Karpas-422 (cell line): ENCODE measurements around the gene ACTN1. TPM values are rescaled to one million over a fixed set of nuclear protein-coding genes. Genes with fewer than 3 reads are reported as not detected.

Source experiments
- DNase-seq: peaks from one replicate; pipeline ENCODE4 v3.0.0-alpha.2; 2015
- H2AFZ ChIP-seq: fragments of 200-600 bp; sonication (generic); 2 replicates; pipeline ENCODE4 v1.6.1; 2014; ENCODE audit warnings: antibody characterized with exemption, low read length, mixed read lengths
- H3K27ac ChIP-seq: fragments of 200-600 bp; sonication (generic); 2 replicates; pipeline ENCODE4 v1.5.1; 2014; ENCODE audit warnings: mild to moderate bottlenecking, low read length, moderate library complexity
- H3K27me3 ChIP-seq: fragments of 200-600 bp; sonication (generic); 2 replicates; pipeline ENCODE4 v1.6.1; 2014; ENCODE audit warnings: low read length, mixed read lengths
- H3K36me3 ChIP-seq: fragments of 200-600 bp; sonication (generic); 2 replicates; pipeline ENCODE4 v1.6.1; 2014; ENCODE audit warnings: low read length, mixed read lengths; ENCODE audit not compliant: insufficient read depth
- H3K4me1 ChIP-seq: fragments of 200-600 bp; sonication (generic); 2 replicates; pipeline ENCODE4 v1.6.1; 2014; ENCODE audit warnings: mild to moderate bottlenecking, low read length, mixed read lengths
- H3K4me2 ChIP-seq: fragments of 200-600 bp; sonication (generic); 2 replicates; pipeline ENCODE4 v1.6.1; 2014; ENCODE audit warnings: low read length, low read depth, mild to moderate bottlenecking; ENCODE audit not compliant: poor library complexity, severe bottlenecking
- H3K4me3 ChIP-seq: fragments of 200-600 bp; sonication (generic); 2 replicates; pipeline ENCODE4 v1.5.1; 2014; ENCODE audit warnings: mild to moderate bottlenecking, antibody characterized with exemption, low read length, mixed read lengths
- H3K79me2 ChIP-seq: fragments of 200-600 bp; sonication (generic); 2 replicates; pipeline ENCODE4 v1.6.1; 2014; ENCODE audit warnings: mild to moderate bottlenecking, low read length, mixed read lengths
- H3K9ac ChIP-seq: fragments of 200-600 bp; sonication (generic); 2 replicates; pipeline ENCODE4 v1.6.0; 2014; ENCODE audit warnings: low read length
- H3K9me2 ChIP-seq: fragments of 200-600 bp; sonication (generic), shearing (Covaris generic); replicated peaks from 2 replicates; pipeline ENCODE4 v1.6.0; 2014; ENCODE audit warnings: mild to moderate bottlenecking, low read length, moderate library complexity; ENCODE audit not compliant: insufficient read depth
- H3K9me3 ChIP-seq: fragments of 300-700, 200-600 bp; sonication (generic); 2 replicates; pipeline ENCODE4 v1.6.1; 2014; ENCODE audit warnings: low read length, mixed read lengths
- H4K20me1 ChIP-seq: fragments of 200-600 bp; sonication (generic); 2 replicates; pipeline ENCODE4 v1.6.1; 2014; ENCODE audit warnings: mild to moderate bottlenecking, antibody characterized with exemption, low read length, low read depth; ENCODE audit not compliant: insufficient read depth
- total RNA-seq: library from RNA; depleted of rRNA; stranded (reverse); fragments of >200 nt; shearing (Covaris generic); gene quantifications from 2 replicates; pipeline ENCODE4 v1.2.3, GENCODE V29; 2014; ENCODE audit warnings: low replicate concordance

The ACTN1 gene
- total RNA-seq, 1 experiment from 2014 or later, result not detected

GRCh38 chr14:68949601-68949965 lies 29.5 kb downstream of the ACTN1 start:
- H3K4me3 ChIP-seq, result no peak overlapping the region
- no peaks in the 10 kb centered on the region for H4K20me1 ChIP-seq
- no peak for DNase-seq
- no peaks in the 10 kb centered on the region for H3K9me2 ChIP-seq
- H3K9me3 ChIP-seq, result no peaks in the 10 kb centered on the region
- H3K36me3 ChIP-seq, result no peaks in the 10 kb centered on the region
- no peak overlapping the region for H2AFZ ChIP-seq
- H3K79me2 ChIP-seq, result no peaks in the 10 kb centered on the region
- no peak overlapping the region for H3K27ac ChIP-seq
- H3K4me2 ChIP-seq, result no peak overlapping the region
- no peaks in the 10 kb centered on the region for H3K4me1 ChIP-seq
- H3K27me3 ChIP-seq, result no peaks in the 10 kb centered on the region
- H3K9ac ChIP-seq, result no peak overlapping the region

GRCh38 chr14:68948686-68949600 lies 30.2 kb downstream of the ACTN1 start:
- no peak overlapping the region for H3K4me2 ChIP-seq
- no peaks in the 10 kb centered on the region for H3K4me1 ChIP-seq
- no peaks in the 10 kb centered on the region for H3K79me2 ChIP-seq
- no peaks in the 10 kb centered on the region for H3K27me3 ChIP-seq
- H4K20me1 ChIP-seq, result no peaks in the 10 kb centered on the region
- no peaks in the 10 kb centered on the region for H3K36me3 ChIP-seq
- H3K27ac ChIP-seq, result no peak overlapping the region
- no peak overlapping the region for H2AFZ ChIP-seq
- H3K9me2 ChIP-seq, result no peaks in the 10 kb centered on the region
- H3K4me3 ChIP-seq, result no peak overlapping the region
- H3K9ac ChIP-seq, result no peak overlapping the region
- no peaks in the 10 kb centered on the region for H3K9me3 ChIP-seq
- no peak for DNase-seq

DNA sequence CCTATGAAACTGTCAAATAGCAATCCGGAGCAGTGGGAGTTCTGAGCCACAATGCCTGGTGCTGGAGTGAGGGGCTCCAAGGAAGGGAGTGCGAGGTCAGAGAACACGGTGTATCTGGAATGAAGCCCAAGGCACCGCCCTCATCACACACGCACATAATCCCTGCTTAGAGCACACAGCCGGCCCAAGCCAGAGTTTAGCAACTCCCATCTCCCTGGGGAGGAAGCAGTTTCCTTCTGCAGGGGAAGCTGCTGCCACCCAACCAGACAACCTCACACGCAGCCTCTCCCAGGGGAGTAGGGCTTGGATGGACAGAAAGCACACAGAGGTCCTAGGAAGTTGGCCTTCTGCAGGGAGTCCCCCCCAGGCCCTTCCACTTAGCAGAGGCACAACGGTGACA lies 31.3 kb downstream of the ACTN1 start:
- Histone ChIP-seq H3K36me3 (no peaks in the 10 kb centered on the region), H3K4me3 (no peak overlapping the region), H3K4me2 (no peak overlapping the region), H3K9me3 (no peaks in the 10 kb centered on the region), H3K9me2 (no peaks in the 10 kb centered on the region), H3K4me1 (no peaks in the 10 kb centered on the region), H3K9ac (no peak overlapping the region), H3K27ac (no peak overlapping the region), H4K20me1 (no peaks in the 10 kb centered on the region), H3K79me2 (no peaks in the 10 kb centered on the region), H2AFZ (no peak overlapping the region), H3K27me3 (no peaks in the 10 kb centered on the region)
- DNase-seq, result no peak

DNA sequence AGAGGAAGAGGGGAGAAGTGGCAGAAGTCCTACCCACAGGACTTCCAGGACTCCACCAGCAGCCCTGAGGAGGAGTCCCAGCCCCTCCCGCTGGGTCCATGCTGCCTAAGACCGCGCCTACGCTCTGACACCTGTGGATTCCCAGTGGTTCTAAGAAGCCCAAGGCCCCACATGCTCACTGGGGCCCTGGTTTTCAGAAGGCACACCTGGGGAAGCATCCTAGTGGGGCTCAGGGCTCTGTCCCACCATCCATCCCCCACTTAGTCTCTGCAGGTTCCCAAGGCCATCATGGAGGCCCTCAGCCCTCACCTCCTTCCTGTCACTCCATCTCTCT lies 32.6 kb downstream of the ACTN1 start:
- H3K79me2 ChIP-seq, result no peaks in the 10 kb centered on the region
- no peaks in the 10 kb centered on the region for H3K4me1 ChIP-seq
- no peak overlapping the region for H3K4me2 ChIP-seq
- H4K20me1 ChIP-seq, result no peaks in the 10 kb centered on the region
- no peak overlapping the region for H3K9ac ChIP-seq
- no peak for DNase-seq
- no peaks in the 10 kb centered on the region for H3K27me3 ChIP-seq
- H3K36me3 ChIP-seq, result no peaks in the 10 kb centered on the region
- H2AFZ ChIP-seq, result no peak overlapping the region
- H3K4me3 ChIP-seq, result no peak overlapping the region
- H3K27ac ChIP-seq, result no peak overlapping the region
- no peaks in the 10 kb centered on the region for H3K9me2 ChIP-seq
- no peaks in the 10 kb centered on the region for H3K9me3 ChIP-seq

DNA sequence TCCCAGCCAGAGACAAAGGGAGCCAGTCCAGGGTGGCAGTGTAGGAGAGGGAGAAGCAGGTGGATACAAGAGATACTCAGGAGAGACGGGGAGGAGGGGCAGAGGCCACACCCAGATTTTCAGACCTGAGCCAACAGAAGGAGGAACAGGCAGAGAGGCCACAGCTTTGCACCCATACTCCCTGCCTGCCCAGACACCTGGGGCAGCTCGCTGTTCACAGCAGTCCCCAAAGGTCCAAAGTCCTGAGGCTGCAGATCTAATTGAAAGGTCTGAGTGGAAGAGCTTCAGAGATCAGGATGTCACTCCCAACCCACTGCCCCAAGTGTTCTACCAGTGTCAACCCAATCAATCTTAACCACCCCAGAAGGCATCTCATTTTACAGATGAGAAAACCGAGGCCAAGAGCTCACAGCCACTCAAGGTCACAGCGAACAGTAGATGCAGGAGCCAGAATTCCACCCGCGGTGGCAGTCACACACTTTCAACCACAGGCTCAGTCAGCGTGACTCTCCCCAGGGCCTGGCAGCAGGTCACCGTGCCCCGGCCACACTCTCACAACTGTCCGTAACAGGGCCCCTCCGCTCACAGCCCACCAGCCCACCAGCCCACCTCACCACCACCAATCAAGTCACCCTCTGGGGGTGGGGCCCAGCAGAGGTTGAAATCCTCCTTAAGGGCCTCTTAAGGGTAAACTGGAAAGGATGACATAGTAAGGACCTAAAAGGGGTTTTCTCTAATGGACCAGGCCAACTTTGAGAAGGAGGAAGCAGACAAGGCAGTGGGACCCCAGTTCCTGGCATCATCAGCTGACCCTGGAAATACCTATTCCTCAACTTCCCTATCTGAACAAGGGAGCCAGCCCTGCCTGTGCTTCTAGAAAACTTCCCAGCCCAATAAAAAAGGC lies 33.3 kb downstream of the ACTN1 start:
- H3K9me2 ChIP-seq, result no peaks in the 10 kb centered on the region
- H3K4me3 ChIP-seq, result no peak overlapping the region
- no peak for DNase-seq
- no peaks in the 10 kb centered on the region for H3K9me3 ChIP-seq
- H2AFZ ChIP-seq, result no peak overlapping the region
- no peaks in the 10 kb centered on the region for H3K4me1 ChIP-seq
- H3K9ac ChIP-seq, result no peak overlapping the region
- H3K4me2 ChIP-seq, result no peak overlapping the region
- H3K27me3 ChIP-seq, result no peaks in the 10 kb centered on the region
- no peaks in the 10 kb centered on the region for H4K20me1 ChIP-seq
- no peaks in the 10 kb centered on the region for H3K79me2 ChIP-seq
- H3K36me3 ChIP-seq, result no peaks in the 10 kb centered on the region
- no peak overlapping the region for H3K27ac ChIP-seq

- Histone ChIP-seq H3K36me3 (no peaks in the 10 kb centered on the region), H2AFZ (no peak overlapping the region), H3K4me1 (no peaks in the 10 kb centered on the region), H3K79me2 (no peaks in the 10 kb centered on the region), H3K27me3 (no peaks in the 10 kb centered on the region), H3K9me3 (no peaks in the 10 kb centered on the region), H3K27ac (no peak overlapping the region), H4K20me1 (no peaks in the 10 kb centered on the region), H3K9me2 (no peaks in the 10 kb centered on the region), H3K4me2 (no peak overlapping the region), H3K4me3 (no peak overlapping the region), H3K9ac (no peak overlapping the region)
- no peak for DNase-seq
These were observed 33.9 kb downstream of the ACTN1 start for GRCh38 chr14:68945190-68945584.

DNA sequence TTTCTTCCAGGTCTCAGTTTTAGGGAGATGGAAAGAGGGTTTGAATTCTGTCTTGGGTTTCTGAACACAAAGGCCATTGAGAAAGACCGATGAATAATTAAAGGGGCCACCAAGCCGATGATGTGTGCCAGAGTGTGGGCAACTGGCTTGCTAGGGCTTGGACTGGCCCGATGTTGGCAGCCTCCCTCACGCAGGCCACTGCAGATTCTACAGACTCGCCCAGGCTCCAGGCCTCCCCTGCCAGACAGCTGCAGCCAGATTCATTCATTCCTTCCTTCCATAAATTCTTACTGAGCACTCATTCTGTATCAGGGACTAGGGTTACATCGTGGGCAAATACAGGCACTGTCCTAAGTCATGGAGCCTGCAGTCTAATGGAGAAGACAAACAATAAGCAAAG lies 34.9 kb downstream of the ACTN1 start:
- no peaks in the 10 kb centered on the region for H3K9me2 ChIP-seq
- no peaks in the 10 kb centered on the region for H3K9me3 ChIP-seq
- no peak overlapping the region for H3K4me2 ChIP-seq
- H3K36me3 ChIP-seq, result no peaks in the 10 kb centered on the region
- H3K27me3 ChIP-seq, result no peaks in the 10 kb centered on the region
- no peaks in the 10 kb centered on the region for H3K4me1 ChIP-seq
- no peak overlapping the region for H2AFZ ChIP-seq
- DNase-seq, result no peak
- no peak overlapping the region for H3K4me3 ChIP-seq
- no peaks in the 10 kb centered on the region for H4K20me1 ChIP-seq
- no peak overlapping the region for H3K27ac ChIP-seq
- H3K79me2 ChIP-seq, result no peaks in the 10 kb centered on the region
- no peak overlapping the region for H3K9ac ChIP-seq

DNA sequence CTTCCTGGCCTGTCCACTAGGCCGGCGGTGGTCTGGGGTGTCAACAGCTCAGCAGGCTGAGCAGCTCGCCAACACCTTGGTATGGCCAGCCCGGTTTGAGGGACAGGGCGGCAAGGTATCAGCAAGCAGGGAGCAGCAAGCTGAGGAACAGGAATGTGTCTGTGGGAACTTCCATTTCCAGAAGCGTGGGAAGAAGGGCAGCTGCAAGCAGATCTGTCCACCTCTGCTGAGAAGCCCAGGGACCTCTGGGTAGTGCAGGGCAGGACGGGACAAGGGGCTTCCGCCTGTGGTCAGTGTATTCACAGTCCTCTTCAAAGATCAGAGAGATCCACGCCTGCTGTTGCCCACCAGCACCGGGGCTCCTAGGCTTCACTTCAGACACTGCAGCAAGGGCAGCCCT lies 36.0 kb downstream of the ACTN1 start:
- Histone ChIP-seq H3K27me3 (no peaks in the 10 kb centered on the region), H3K36me3 (no peaks in the 10 kb centered on the region), H3K79me2 (no peaks in the 10 kb centered on the region), H2AFZ (no peak overlapping the region), H3K9me3 (no peaks in the 10 kb centered on the region), H3K9ac (no peak overlapping the region), H3K9me2 (no peaks in the 10 kb centered on the region), H3K4me3 (no peak overlapping the region), H3K4me2 (no peak overlapping the region), H3K27ac (no peak overlapping the region), H4K20me1 (no peaks in the 10 kb centered on the region), H3K4me1 (no peaks in the 10 kb centered on the region)
- no peak for DNase-seq
